Right lobe of liver (tissue), 6 donors: ENCODE data around the gene TET1. TPM values are rescaled to one million over a fixed set of nuclear protein-coding genes. Genes with fewer than 3 reads are reported as not detected.

Experiments used
- ATAC-seq, 4 donors: fragments of 200-7000 bp; cut with Tn5 transposase; one replicate each; pipeline ENCODE4 v1.9.1; 2020; ENCODE audit warnings: mild to moderate bottlenecking in 4 of 4, moderate library complexity in 4 of 4
- DNase-seq, 3 donors: peaks; one replicate each; pipeline ENCODE4 v3.0.0-alpha.2; 2020
- H3K27ac ChIP-seq, 3 donors: fragments of 200-600 bp; one replicate each; pipeline ENCODE4 v1.8.0; 2022
- H3K27me3 ChIP-seq, 2 donors: fragments of 200-600 bp; one replicate each; pipeline ENCODE4 v1.8.0; 2022
- H3K36me3 ChIP-seq, 4 donors: fragments of 200-600 bp; sonication (generic) in 1 of 4; one replicate each; pipeline versions ENCODE4 v1.5.1 to v1.8.0; 2017 to 2022; ENCODE audit warnings: control low read depth in 1 of 4
- H3K4me1 ChIP-seq, 4 donors: fragments of 200-600 bp; sonication (generic) in 1 of 4; one replicate each; pipeline versions ENCODE4 v1.5.1 to v1.8.0; 2017 to 2022; ENCODE audit warnings: control low read depth in 1 of 4
- H3K4me3 ChIP-seq, 3 donors: fragments of 200-600 bp; one replicate each; pipeline ENCODE4 v1.8.0; 2022
- H3K9me3 ChIP-seq, 4 donors: fragments of 200-600 bp; sonication (generic) in 1 of 4; one replicate each; pipeline versions ENCODE4 v1.5.1 to v1.8.0; 2017 to 2022; ENCODE audit warnings: control low read depth in 1 of 4
- CTCF ChIP-seq, 4 donors: fragments of 200-600 bp in 3 of 4; fragments of 450-650 bp in 1 of 4; IDR thresholded peaks; one replicate each; pipeline versions ENCODE4 v1.5.1 to v1.8.0; 2016 to 2022; ENCODE audit warnings: antibody characterized with exemption in 4 of 4, mild to moderate bottlenecking in 2 of 4
- POLR2A ChIP-seq: fragments of 450-650 bp; IDR thresholded peaks from one replicate; pipeline ENCODE4 v1.6.1; 2017; ENCODE audit warnings: antibody characterized with exemption, mild to moderate bottlenecking
- WGBS: methylation state at CpG from one replicate; pipeline ENCODE4 v1.1.6; 2018; ENCODE audit warnings: low coverage, low lambda C conversion rate; ENCODE audit not compliant: insufficient coverage; ENCODE audit errors: missing lambda C conversion rate; 5-methylcytosine and 5-hydroxymethylcytosine counted together
- intact Hi-C, 2 donors: fragments of 100-400 bp; cut with DNase I; formaldehyde crosslinking; loops; one replicate each; pipeline versions ENCODE4 v1.11.2 to v1.14.1; 2022
- small RNA-seq, 2 experiments: library from RNA; depleted of rRNA; stranded (forward); fragments of <200 nt; gene quantifications; one replicate each; pipeline ENCODE3, GENCODE V24; 2016
- total RNA-seq, 6 experiments: library from RNA; depleted of rRNA in 2 of 6; stranded (reverse); fragments of >200 nt in 2 of 6; fragmentation: NEBNext Ultra II Directional in 3 of 6; extraction: Animal tissue kit (Norgen Biotek cat#: 25700) in 3 of 6; gene quantifications; one replicate each; pipeline versions ENCODE4 v1.1.0 to v1.2.4, GENCODE V29; 2016 to 2023
- donor health status: DM: no; HTN: yes; CAD: no.
- donor health status: DM: no; HTN: no; CAD: no.
- donor health status: DM: no; HTN: no; CAD: no.
- donor health status: DM: no; HTN: yes; CAD: no.
- donor health status: DM: no; HTN: yes; CAD: no.

Gene TET1
- total RNA-seq, 6 experiments from 2014 or later, result 0.62 to 0.86 (median 0.67) TPM

- Histone ChIP-seq H3K27ac (no peak overlapping the region), H3K4me1 (no peaks in the 10 kb centered on the region), H3K36me3 (peaks cover 3 to 95% (median 42%) of the 10 kb centered on the region in 4 donors), H3K27me3 (no peaks in the 10 kb centered on the region), H3K4me3 (no peak overlapping the region), H3K9me3 (no peaks in the 10 kb centered on the region)
- ATAC-seq (no peak), DNase-seq (no peak)
- 50% methylated on average over 2 of the region's 6 CpGs for WGBS
- intact Hi-C loops, result no loop called here
- TF ChIP-seq CTCF (IDR thresholded peaks at IDR 0.05), result no peak
- no peak for TF ChIP-seq POLR2A
Observed at GRCh38 chr10:68742397-68742796, 182.3 kb downstream of the TET1 start.

Small RNAs within 50 kb of the gene (small RNA-seq; reads per million reads assigned to genes)
- gene RF00019, result 0 reads per million in 2 experiments

Other genes with a start within 250 kb of the TET1 start
- gene HNRNPH3, start 228.3 kb upstream of the TET1 start, total RNA-seq, result 10 to 100 TPM; 13.2 to 40.7 (median 25.3) TPM
- gene PBLD, start 227.4 kb upstream of the TET1 start, total RNA-seq, result 100 to 1,000 TPM in 4 of 6 experiments, 10 to 100 TPM in 2; 45.5 to 162 (median 129) TPM
- 1 to 10 TPM; 4.7 to 9.0 (median 5.6) TPM for gene RUFY2, start 153.1 kb upstream of the TET1 start, total RNA-seq
- gene DNA2, start 88.4 kb upstream of the TET1 start, total RNA-seq, result 10 to 100 TPM in 1 of 6 experiments, 1 to 10 TPM in 5; 2.6 to 18.9 (median 3.8) TPM
- gene SLC25A16, start 32.8 kb upstream of the TET1 start, total RNA-seq, result 10 to 100 TPM; 13.9 to 36.9 (median 23.2) TPM
- gene CCAR1, start 160.9 kb downstream of the TET1 start, total RNA-seq, result 10 to 100 TPM; 16.9 to 30.6 (median 22.4) TPM